IPS-18a (cell line): Measurements from ENCODE around the gene SORCS2.

ENCODE experiments used
- H3K27ac ChIP-seq: one replicate; pipeline ENCODE4 v1.5.1; 2013; ENCODE audit warnings: low read length
- H3K27me3 ChIP-seq: one replicate; pipeline ENCODE4 v1.6.1; 2013; ENCODE audit warnings: mild to moderate bottlenecking, low read length; ENCODE audit not compliant: control insufficient read depth, insufficient read depth
- H3K36me3 ChIP-seq: one replicate; pipeline ENCODE4 v1.6.1; 2013; ENCODE audit warnings: low read depth, low read length; ENCODE audit not compliant: control insufficient read depth
- H3K4me1 ChIP-seq: one replicate; pipeline ENCODE4 v1.6.1; 2013; ENCODE audit warnings: low read depth, low read length; ENCODE audit not compliant: control insufficient read depth
- H3K4me3 ChIP-seq: one replicate; pipeline ENCODE4 v1.5.1; 2013; ENCODE audit warnings: low read length
- H3K9ac ChIP-seq: one replicate; pipeline ENCODE4 v1.6.1; 2013; ENCODE audit warnings: mild to moderate bottlenecking, low read length, moderate library complexity
- H3K9me3 ChIP-seq: one replicate; pipeline ENCODE4 v1.6.1; 2013; ENCODE audit warnings: low read depth, low read length; ENCODE audit not compliant: control insufficient read depth

The SORCS2 gene

GRCh38 chr4:7761312-7761711, 569.0 kb downstream of the SORCS2 start:
- Histone ChIP-seq H3K9me3 (no peaks in the 10 kb centered on the region), H3K4me3 (no peak overlapping the region), H3K27ac (no peak overlapping the region), H3K9ac (no peak overlapping the region), H3K36me3 (no peaks in the 10 kb centered on the region), H3K4me1 (no peaks in the 10 kb centered on the region), H3K27me3 (no peaks in the 10 kb centered on the region)

DNA sequence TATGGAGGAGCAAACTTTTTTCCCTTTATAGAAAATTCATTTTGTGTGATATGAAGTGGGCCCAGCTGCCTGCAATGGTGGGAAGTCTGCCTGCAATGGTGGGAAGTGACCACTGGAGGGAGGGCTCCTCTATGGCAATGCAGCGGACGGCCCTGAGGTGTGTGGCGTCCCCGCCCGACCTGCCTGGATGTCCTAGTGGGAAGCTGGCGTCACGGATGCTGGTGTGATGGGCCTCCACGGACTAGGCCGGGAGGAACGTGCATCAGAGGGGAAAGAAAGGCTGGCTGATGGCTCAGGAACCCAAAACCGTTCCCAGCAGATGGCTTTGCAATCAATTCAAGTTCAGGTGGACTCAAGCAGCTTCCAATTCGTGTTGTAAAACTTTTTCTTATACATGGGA, 569.4 kb downstream of the SORCS2 start:
- H3K36me3 ChIP-seq = no peaks in the 10 kb centered on the region
- no peaks in the 10 kb centered on the region for H3K4me1 ChIP-seq
- H3K4me3 ChIP-seq = no peak overlapping the region
- H3K27me3 ChIP-seq = no peaks in the 10 kb centered on the region
- H3K9ac ChIP-seq = no peak overlapping the region
- no peaks in the 10 kb centered on the region for H3K9me3 ChIP-seq
- no peak overlapping the region for H3K27ac ChIP-seq

DNA sequence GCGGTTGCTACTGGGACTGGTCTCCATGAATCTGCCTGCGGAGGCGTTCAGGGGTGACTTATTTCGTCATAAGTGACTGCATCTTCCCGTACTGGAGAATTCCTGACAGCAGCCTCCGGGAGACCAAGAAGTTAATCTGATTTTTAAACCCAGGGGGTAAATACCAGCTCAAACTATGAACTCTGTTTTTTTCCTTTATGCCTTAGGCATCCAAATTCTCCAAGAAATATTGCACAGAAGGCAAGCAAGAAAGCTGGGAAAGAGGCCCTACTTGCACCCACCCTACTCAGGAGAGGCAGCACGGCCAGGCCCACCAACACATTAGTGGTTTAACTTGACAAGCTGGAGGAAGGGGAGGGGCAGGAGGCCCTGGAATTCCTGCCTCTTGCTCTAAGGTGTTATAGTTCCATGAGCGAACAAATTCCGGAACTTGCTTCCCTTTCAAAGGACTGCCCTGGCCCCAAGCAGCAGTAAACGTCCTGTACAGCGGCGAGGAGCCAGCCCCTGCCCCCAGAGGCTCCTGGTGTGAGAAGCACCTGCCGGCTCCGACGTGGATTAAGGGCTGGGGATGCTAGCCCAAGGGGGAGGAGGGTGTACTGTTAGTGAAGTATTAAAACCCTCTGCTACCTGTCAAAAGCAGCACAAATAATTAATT, 570.2 kb downstream of the SORCS2 start:
- H3K36me3 ChIP-seq = no peaks in the 10 kb centered on the region
- no peaks in the 10 kb centered on the region for H3K4me1 ChIP-seq
- H3K27me3 ChIP-seq = no peaks in the 10 kb centered on the region
- no peaks in the 10 kb centered on the region for H3K9me3 ChIP-seq
- no peak overlapping the region for H3K4me3 ChIP-seq
- H3K9ac ChIP-seq = no peak overlapping the region
- H3K27ac ChIP-seq = no peak overlapping the region

GRCh38 chr4:7763106-7763505, 570.8 kb downstream of the SORCS2 start:
- Histone ChIP-seq H3K27me3 (no peaks in the 10 kb centered on the region), H3K36me3 (no peaks in the 10 kb centered on the region), H3K9me3 (no peaks in the 10 kb centered on the region), H3K9ac (no peak overlapping the region), H3K27ac (no peak overlapping the region), H3K4me3 (no peak overlapping the region), H3K4me1 (no peaks in the 10 kb centered on the region)

DNA sequence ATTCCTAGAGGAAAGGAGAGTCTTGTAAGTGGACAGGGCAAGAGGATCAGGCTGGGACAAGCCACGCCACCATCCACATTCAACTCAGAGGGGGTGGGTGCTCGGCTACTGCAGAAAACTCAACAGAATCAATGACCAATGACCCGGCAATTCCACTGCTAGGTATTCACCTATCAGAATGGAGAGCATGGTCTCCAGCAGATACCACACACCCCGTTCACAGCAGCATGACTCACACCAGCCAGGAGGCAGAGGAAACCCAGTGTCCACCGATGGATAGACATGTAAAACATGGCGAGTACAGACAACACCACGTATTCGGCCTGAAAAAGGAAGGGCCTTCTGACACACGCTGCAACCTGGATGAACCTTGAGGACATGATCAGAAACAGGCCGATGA, 571.5 kb downstream of the SORCS2 start:
- no peak overlapping the region for H3K9ac ChIP-seq
- no peak overlapping the region for H3K27ac ChIP-seq
- no peak overlapping the region for H3K4me3 ChIP-seq
- H3K27me3 ChIP-seq = no peaks in the 10 kb centered on the region
- H3K4me1 ChIP-seq = no peaks in the 10 kb centered on the region
- H3K36me3 ChIP-seq = no peaks in the 10 kb centered on the region
- H3K9me3 ChIP-seq = no peaks in the 10 kb centered on the region

DNA sequence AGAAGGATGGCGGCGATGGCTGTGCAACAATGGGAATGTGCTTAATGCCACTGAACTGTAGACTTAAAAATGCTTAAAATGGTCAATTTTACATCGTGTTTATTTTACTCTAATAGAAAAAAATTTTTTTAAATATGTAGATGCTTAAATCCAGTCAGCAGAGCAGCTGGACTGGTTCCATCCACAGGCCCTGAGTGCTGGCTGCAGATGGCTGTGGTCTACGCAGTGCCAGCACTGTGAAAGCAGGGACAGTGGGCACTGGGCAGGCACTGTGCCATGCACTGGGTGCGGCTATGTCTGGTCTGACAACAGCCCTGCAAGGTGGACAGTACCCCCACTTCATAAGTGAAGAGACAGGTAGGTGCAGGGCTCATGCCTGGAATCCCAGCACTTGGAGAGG, 572.1 kb downstream of the SORCS2 start:
- no peak overlapping the region for H3K27ac ChIP-seq
- H3K4me1 ChIP-seq = no peaks in the 10 kb centered on the region
- H3K36me3 ChIP-seq = no peaks in the 10 kb centered on the region
- H3K4me3 ChIP-seq = no peak overlapping the region
- H3K9ac ChIP-seq = no peak overlapping the region
- H3K27me3 ChIP-seq = no peaks in the 10 kb centered on the region
- H3K9me3 ChIP-seq = no peaks in the 10 kb centered on the region

- Histone ChIP-seq H3K4me3 (no peak overlapping the region), H3K36me3 (no peaks in the 10 kb centered on the region), H3K27me3 (no peaks in the 10 kb centered on the region), H3K4me1 (peaks cover 11% of the 10 kb centered on the region), H3K9ac (no peak overlapping the region), H3K27ac (no peak overlapping the region), H3K9me3 (no peaks in the 10 kb centered on the region)
Measured at GRCh38 chr4:7765666-7766065, 573.3 kb downstream of the SORCS2 start.

- H3K36me3 ChIP-seq = no peaks in the 10 kb centered on the region
- H3K9me3 ChIP-seq = no peaks in the 10 kb centered on the region
- no peak overlapping the region for H3K27ac ChIP-seq
- peaks cover 13% of the 10 kb centered on the region for H3K4me1 ChIP-seq
- no peaks in the 10 kb centered on the region for H3K27me3 ChIP-seq
- no peak overlapping the region for H3K4me3 ChIP-seq
- H3K9ac ChIP-seq = no peak overlapping the region
Measured at GRCh38 chr4:7766086-7766485, 573.7 kb downstream of the SORCS2 start.

- Histone ChIP-seq H3K27me3 (no peaks in the 10 kb centered on the region), H3K9ac (no peak overlapping the region), H3K27ac (no peak overlapping the region), H3K36me3 (no peaks in the 10 kb centered on the region), H3K4me3 (no peak overlapping the region), H3K9me3 (no peaks in the 10 kb centered on the region), H3K4me1 (peaks cover 13% of the 10 kb centered on the region)
Measured at GRCh38 chr4:7766661-7767345, 574.5 kb downstream of the SORCS2 start.

DNA sequence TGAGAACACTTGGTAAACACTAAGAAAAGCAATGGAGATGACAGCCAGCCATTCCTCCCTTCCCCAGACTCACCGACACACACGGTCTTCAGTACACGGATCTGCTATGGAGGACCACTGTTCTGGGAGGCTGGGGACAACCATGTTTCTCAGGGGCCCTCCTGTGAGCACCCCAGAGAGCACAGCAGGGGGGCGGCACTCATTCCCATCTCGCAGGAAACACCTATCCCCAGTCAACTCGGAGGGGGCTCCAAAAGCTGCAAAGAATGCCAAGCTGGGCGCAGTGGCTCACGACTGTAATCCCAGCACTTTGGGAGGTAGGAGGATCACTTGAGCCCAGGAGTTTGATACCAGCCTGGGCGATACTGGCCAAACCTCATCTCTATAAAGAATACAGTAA, 575.2 kb downstream of the SORCS2 start:
- H3K4me1 ChIP-seq = peaks cover 13% of the 10 kb centered on the region

DNA sequence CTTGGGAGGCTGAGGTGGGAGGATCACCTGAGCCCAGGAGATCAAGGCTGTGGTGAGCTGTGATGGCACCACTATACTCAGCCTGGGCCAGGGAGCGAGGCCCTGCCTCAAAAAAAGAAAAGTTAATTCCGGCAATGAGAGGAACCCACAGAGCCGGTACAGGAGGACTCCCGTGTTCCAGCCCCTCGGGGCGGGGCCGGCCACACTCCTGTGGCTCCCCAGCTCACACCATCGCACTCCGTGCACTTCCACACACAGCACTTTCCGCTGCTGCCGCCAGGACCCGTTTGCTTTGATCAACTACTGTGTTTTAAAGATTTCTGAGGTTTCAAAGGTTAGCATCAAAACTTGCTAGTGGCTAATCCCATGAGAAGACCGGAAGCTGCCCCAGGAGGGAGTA, 575.6 kb downstream of the SORCS2 start:
- Histone ChIP-seq H3K27me3 (no peaks in the 10 kb centered on the region), H3K9ac (no peak overlapping the region), H3K4me1 (peaks cover 13% of the 10 kb centered on the region), H3K4me3 (no peak overlapping the region), H3K9me3 (no peaks in the 10 kb centered on the region), H3K27ac (no peak overlapping the region), H3K36me3 (peaks cover 4% of the 10 kb centered on the region)

More for the DNA sequence above, 575.2 kb downstream of the SORCS2 start:
- no peak overlapping the region for H3K4me3 ChIP-seq
- H3K9me3 ChIP-seq = no peaks in the 10 kb centered on the region
- no peak overlapping the region for H3K9ac ChIP-seq
- H3K27me3 ChIP-seq = no peaks in the 10 kb centered on the region
- peaks cover 4% of the 10 kb centered on the region for H3K36me3 ChIP-seq
- no peak overlapping the region for H3K27ac ChIP-seq

- Histone ChIP-seq H3K4me1 (peaks cover 13% of the 10 kb centered on the region), H3K9me3 (no peaks in the 10 kb centered on the region), H3K27ac (no peak overlapping the region), H3K4me3 (no peak overlapping the region), H3K27me3 (no peaks in the 10 kb centered on the region), H3K9ac (no peak overlapping the region), H3K36me3 (peaks cover 4% of the 10 kb centered on the region)
Measured at GRCh38 chr4:7768736-7769135, 576.4 kb downstream of the SORCS2 start.
